Body of pancreas (tissue), 4 donors: ENCODE results near the gene CCDC93.

Experiments
- POLR2A ChIP-seq, 3 donors: fragments of 450-650 bp; IDR thresholded peaks; one replicate each; pipeline ENCODE4 v1.6.1; 2016; ENCODE audit warnings: antibody characterized with exemption in 3 of 3, mild to moderate bottlenecking in 2 of 3
- TF ChIP-seq, protein P1 (sequence below), 7 experiments: fragments of 450-650 bp in 4 of 7; fragments of 200-600 bp in 3 of 7; sonication (generic) in 3 of 7; IDR thresholded peaks; one replicate each; pipeline ENCODE4 v1.5.1; 2016 to 2019; ENCODE audit warnings: antibody characterized with exemption in 7 of 7

DNA sequence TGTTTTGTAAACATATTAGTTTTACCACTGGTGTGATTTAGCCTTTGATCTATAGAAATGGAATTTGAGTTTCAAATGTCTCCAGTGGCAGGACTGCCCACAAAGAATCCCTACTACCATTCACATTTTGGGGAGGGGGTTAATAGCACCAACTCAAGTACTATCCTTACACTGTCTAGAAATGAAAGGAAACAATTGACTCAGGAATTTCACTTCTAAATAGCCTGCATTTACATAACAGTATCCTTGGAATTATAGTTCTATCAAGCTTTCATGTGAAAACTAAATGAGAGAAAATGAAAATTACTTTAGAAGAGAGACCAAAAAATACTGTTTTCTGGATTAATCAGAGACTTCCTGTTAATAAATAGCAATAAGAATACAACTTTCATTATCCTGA lies 7.5 kb upstream of the CCDC93 start:
- TF ChIP-seq, protein P1, sequence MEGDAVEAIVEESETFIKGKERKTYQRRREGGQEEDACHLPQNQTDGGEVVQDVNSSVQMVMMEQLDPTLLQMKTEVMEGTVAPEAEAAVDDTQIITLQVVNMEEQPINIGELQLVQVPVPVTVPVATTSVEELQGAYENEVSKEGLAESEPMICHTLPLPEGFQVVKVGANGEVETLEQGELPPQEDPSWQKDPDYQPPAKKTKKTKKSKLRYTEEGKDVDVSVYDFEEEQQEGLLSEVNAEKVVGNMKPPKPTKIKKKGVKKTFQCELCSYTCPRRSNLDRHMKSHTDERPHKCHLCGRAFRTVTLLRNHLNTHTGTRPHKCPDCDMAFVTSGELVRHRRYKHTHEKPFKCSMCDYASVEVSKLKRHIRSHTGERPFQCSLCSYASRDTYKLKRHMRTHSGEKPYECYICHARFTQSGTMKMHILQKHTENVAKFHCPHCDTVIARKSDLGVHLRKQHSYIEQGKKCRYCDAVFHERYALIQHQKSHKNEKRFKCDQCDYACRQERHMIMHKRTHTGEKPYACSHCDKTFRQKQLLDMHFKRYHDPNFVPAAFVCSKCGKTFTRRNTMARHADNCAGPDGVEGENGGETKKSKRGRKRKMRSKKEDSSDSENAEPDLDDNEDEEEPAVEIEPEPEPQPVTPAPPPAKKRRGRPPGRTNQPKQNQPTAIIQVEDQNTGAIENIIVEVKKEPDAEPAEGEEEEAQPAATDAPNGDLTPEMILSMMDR (IDR thresholded peaks at IDR 0.05), result no peak
- no peak for TF ChIP-seq POLR2A (IDR thresholded peaks at IDR 0.05)
